Stomach smooth muscle (tissue), 2 donors: Measurements from ENCODE around the gene SCAMP3.
A peak's percentile ranks its signal among the peaks of the same experiment; 100 is the strongest.

ENCODE experiments used
- H3K27ac ChIP-seq: one replicate; pipeline ENCODE4 v1.7.0; 2013; ENCODE audit warnings: mild to moderate bottlenecking, low read length, inconsistent platforms
- H3K27me3 ChIP-seq, 2 donors: one replicate each; pipeline ENCODE4 v1.7.0; 2013; ENCODE audit warnings: low read length in 2 of 2; ENCODE audit not compliant: insufficient read depth in 2 of 2, control insufficient read depth in 1 of 2
- H3K36me3 ChIP-seq, 2 donors: one replicate each; pipeline ENCODE4 v1.7.0; 2013; ENCODE audit warnings: low read length in 2 of 2; ENCODE audit not compliant: control insufficient read depth in 2 of 2, insufficient read depth in 2 of 2
- H3K4me1 ChIP-seq: one replicate; pipeline ENCODE4 v1.7.0; 2013; ENCODE audit warnings: low read length; ENCODE audit not compliant: control insufficient read depth, insufficient read depth
- H3K4me3 ChIP-seq, 2 donors: one replicate each; pipeline ENCODE4 v1.7.0; 2013; ENCODE audit warnings: low read length in 2 of 2
- H3K9ac ChIP-seq, 2 donors: one replicate each; pipeline ENCODE4 v1.7.0; 2013; ENCODE audit warnings: low read length in 2 of 2, mild to moderate bottlenecking in 1 of 2
- H3K9me3 ChIP-seq, 2 donors: one replicate each; pipeline ENCODE4 v1.7.0; 2013; ENCODE audit warnings: low read length in 2 of 2; ENCODE audit not compliant: control insufficient read depth in 2 of 2
- donor health status: healthy.
- donor health status: Pancreatic carcinoma.

The SCAMP3 gene

DNA sequence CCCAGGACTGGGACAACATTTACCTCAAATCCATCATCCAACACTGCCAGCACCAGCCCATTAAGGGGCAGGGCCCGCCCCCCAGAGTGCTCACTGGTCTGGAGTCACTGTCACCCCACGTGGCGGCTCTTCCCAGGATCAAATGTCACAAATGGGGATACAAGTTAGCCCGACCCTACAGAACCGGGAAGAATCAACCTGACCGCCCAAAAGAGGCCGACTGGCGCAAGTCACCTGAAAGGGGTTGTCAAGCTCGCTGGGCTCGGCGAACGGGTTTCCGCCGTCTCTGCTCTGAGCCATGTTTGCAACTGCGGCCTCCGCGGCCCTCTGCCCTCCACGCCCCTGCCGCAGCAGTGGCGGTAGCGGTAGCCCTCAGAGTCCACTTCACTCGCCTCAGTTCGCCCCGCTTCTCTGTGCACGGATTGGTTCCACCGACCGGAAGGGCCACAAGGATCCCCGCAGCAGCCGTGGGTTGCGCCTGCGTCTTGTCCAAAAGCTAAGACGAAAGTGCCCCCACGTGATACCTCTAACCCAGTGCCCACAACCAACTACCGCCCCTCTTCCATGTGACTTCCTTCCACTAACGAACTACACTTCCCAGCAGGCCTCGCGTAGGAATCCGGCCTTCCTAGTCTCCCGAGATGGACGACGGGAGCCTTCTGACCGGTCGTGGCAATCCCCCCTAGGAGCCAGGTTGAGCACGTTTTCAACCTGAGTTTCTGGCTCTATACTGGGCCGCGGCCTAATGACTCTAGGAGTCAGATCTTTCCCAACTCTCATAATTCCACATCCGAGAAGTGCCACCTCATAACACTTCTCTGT is at the start of gene SCAMP3:
Gene SCAMP3, minus strand, starts transcription at position 509 of the 822 bp plus-strand sequence. Its CDS starts 209 bp downstream, at position 300.
- Histone ChIP-seq H3K36me3 (peaks cover 34 to 36% of the 10 kb centered on the region in 2 donors), H3K9me3 (no peaks in the 10 kb centered on the region), H3K27ac (peak within 1 kb of the TSS; percentile 84), H3K9ac (peak within 1 kb of the TSS; percentile 84 to 90), H3K27me3 (no peaks in the 10 kb centered on the region), H3K4me1 (peaks cover 20% of the 10 kb centered on the region), H3K4me3 (peak within 1 kb of the TSS; percentile 87 to 94)

DNA sequence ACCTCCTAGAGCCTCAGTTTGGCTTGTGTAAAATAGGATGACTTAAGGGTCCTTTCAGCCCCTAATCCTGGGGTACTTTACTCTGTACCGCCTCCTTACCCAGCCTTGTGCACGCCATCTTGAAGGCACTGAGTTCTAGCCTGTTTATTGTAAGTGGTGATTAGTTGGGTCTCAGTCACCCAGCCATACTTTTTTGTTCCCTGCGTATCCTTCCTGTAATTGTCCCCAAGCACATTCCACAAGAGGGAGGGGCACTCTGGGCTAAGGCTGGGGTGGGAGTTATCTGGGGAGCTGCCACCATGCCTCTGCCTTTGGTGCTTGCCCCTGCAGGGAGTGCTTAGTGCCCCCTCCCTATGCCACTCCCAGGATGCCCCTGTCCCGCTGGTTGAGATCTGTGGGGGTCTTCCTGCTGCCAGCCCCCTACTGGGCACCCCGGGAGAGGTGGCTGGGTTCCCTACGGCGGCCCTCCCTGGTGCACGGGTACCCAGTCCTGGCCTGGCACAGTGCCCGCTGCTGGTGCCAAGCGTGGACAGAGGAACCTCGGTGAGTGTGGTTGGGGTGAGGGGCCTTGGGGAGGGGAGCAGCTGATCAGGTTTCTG is 47.4 kb upstream of the SCAMP3 start:
- H3K9me3 ChIP-seq: no peaks in the 10 kb centered on the region
- H3K36me3 ChIP-seq: peaks cover 8 to 9% of the 10 kb centered on the region in 2 donors
- H3K4me3 ChIP-seq: peak overlapping the region; percentile 92 to 98
- H3K27me3 ChIP-seq: no peaks in the 10 kb centered on the region
- peak overlapping the region; percentile 46 for H3K27ac ChIP-seq
- H3K9ac ChIP-seq: peak overlapping the region; percentile 91 to 96
- peaks cover 17% of the 10 kb centered on the region for H3K4me1 ChIP-seq

DNA sequence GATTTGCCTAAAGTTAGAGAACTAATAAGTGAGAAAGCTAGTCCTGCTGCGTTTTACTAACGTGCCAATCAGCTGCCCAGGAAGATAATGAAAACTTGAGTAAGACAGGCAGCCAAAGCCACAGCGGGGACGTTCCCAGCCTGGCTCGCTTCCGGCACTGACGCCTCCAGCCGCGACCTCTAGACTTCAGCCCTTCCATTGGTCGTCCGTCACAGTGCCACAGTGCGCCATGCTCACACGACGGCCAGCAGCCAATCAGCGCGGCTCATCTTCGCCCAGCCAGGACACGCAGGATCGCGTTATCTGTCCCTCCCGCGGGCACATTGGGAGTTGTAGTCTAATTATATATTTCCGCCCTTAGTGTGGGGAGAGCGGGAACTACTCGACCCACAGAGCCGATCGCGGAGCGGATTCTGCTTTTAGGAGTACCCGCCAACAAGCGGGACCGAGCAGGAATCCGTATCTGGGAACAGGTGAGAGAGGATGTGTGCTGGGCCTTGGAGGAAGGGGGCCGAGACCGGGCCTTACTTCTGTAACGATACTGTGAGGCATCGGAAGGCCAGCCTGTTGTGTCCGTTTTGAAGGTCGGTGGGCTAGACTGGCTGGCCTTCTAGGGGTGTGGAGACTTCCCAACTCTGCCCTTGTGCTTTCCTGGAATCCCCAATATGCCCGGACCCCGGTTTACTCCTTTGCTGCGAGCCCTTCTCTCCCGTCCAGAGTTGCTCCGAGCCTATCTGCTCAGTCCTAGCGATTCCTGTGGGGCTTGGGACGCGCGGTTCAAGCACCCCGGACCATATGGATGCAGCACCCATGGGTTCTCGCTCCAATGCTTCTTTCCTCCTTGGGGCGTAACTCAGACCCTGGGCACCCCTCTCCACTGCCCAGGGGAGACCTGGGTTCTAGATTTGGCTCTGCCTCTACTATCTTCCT is 46.6 kb upstream of the SCAMP3 start, which contains the start of gene FDPS:
Gene FDPS, plus strand, starts transcription at position 374 of the 930 bp plus-strand sequence. CDS start 924 bp downstream, outside the sequence.
- Histone ChIP-seq H3K36me3 (peaks cover 8 to 9% of the 10 kb centered on the region in 2 donors), H3K27me3 (no peaks in the 10 kb centered on the region), H3K27ac (peak within 1 kb of the TSS; percentile 46), H3K4me3 (peak within 1 kb of the TSS; percentile 92 to 98), H3K4me1 (peaks cover 17% of the 10 kb centered on the region), H3K9me3 (no peaks in the 10 kb centered on the region), H3K9ac (peak within 1 kb of the TSS; percentile 91 to 96)

- H3K36me3 ChIP-seq: peaks cover 2 to 5% of the 10 kb centered on the region in 2 donors
- H3K9me3 ChIP-seq: no peaks in the 10 kb centered on the region
- no peaks in the 10 kb centered on the region for H3K27me3 ChIP-seq
- H3K9ac ChIP-seq: no peak overlapping the region
- no peak overlapping the region for H3K27ac ChIP-seq
- H3K4me3 ChIP-seq: no peak overlapping the region
- peaks cover 17% of the 10 kb centered on the region for H3K4me1 ChIP-seq
These were observed 45.1 kb upstream of the SCAMP3 start for GRCh38 chr1:155307247-155307740.

DNA sequence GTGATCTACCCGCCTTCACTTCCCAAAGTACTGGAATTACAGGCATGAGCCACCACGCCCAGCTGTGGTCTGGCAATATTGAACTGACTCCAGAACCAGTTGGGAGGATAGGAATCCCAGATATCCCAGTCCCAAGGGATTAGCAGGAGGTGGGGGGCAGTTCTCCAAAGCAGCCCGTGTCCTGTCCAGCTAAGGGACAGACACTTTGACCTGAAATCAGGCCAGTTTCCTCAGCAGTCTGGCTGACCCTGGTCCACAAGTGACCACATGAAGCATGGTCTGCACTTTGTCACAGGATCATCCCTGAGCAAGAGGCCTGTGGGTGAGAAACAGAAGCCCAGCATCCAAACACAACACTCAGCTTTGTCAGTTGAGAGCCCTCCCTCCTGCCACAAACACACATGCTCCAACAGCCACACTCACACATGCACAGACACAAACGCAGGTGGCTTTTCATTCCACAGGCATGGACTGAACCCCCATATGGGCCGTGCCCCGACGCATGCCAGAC is 43.8 kb upstream of the SCAMP3 start:
- Histone ChIP-seq H3K27ac (no peak overlapping the region), H3K27me3 (no peaks in the 10 kb centered on the region), H3K36me3 (peaks cover 0 to 2% of the 10 kb centered on the region in 2 donors), H3K4me3 (no peak overlapping the region), H3K9me3 (no peaks in the 10 kb centered on the region), H3K4me1 (peaks cover 17% of the 10 kb centered on the region), H3K9ac (no peak overlapping the region)

GRCh38 chr1:155304558-155305063 is 42.5 kb upstream of the SCAMP3 start:
- Histone ChIP-seq H3K4me1 (peaks cover 12% of the 10 kb centered on the region), H3K4me3 (no peak overlapping the region), H3K36me3 (no peaks in the 10 kb centered on the region), H3K9ac (no peak overlapping the region), H3K27me3 (no peaks in the 10 kb centered on the region), H3K27ac (no peak overlapping the region), H3K9me3 (no peaks in the 10 kb centered on the region)

GRCh38 chr1:155301342-155301841 is 39.2 kb upstream of the SCAMP3 start, which contains the start of gene PKLR:
PKLR (minus strand) TSS chr1:155301438; CDS start chr1:155301395, 43 bp downstream.
- Histone ChIP-seq H3K9ac (no peak within 1 kb of the TSS), H3K36me3 (no peaks in the 10 kb centered on the region), H3K9me3 (no peaks in the 10 kb centered on the region), H3K4me1 (no peaks in the 10 kb centered on the region), H3K27ac (no peak within 1 kb of the TSS), H3K4me3 (no peak within 1 kb of the TSS), H3K27me3 (peaks cover 0 to 8% of the 10 kb centered on the region in 2 donors)

- H3K4me1 ChIP-seq: no peaks in the 10 kb centered on the region
- no peak overlapping the region for H3K27ac ChIP-seq
- no peak overlapping the region for H3K4me3 ChIP-seq
- H3K9me3 ChIP-seq: no peaks in the 10 kb centered on the region
- peaks cover 3 to 12% of the 10 kb centered on the region in 2 donors for H3K27me3 ChIP-seq
- H3K9ac ChIP-seq: no peak overlapping the region
- no peaks in the 10 kb centered on the region for H3K36me3 ChIP-seq
These were observed 38.6 kb upstream of the SCAMP3 start for GRCh38 chr1:155300553-155301329.

- H3K4me1 ChIP-seq: no peaks in the 10 kb centered on the region
- no peak overlapping the region for H3K27ac ChIP-seq
- H3K4me3 ChIP-seq: no peak overlapping the region
These were observed 37.9 kb upstream of the SCAMP3 start for GRCh38 chr1:155300024-155300423.

More at GRCh38 chr1:155300024-155300423, 37.9 kb upstream of the SCAMP3 start:
- Histone ChIP-seq H3K27me3 (peaks cover 10 to 17% of the 10 kb centered on the region in 2 donors), H3K9me3 (no peaks in the 10 kb centered on the region), H3K36me3 (no peaks in the 10 kb centered on the region), H3K9ac (no peak overlapping the region)
